ENCODE results near the gene TSPAN18. TPM values are rescaled to one million over a fixed set of nuclear protein-coding genes. Genes with fewer than 3 reads are reported as not detected.
A peak's percentile ranks its signal among the peaks of the same experiment; 100 is the strongest.

Gene TSPAN18
- total RNA-seq, 1 donor from 2014 or later, result 717 TPM

GRCh38 chr11:44725016-44725685, 1.6 kb upstream of the TSPAN18 start:
- Mint-ChIP-seq H3K4me3 (ENCODE audit: unreplicated experiment) (peak overlapping the region; percentile 90), H3K4me1 (ENCODE audit: unreplicated experiment) (peaks cover 59% of the 10 kb centered on the region), H3K9me3 (ENCODE audit: unreplicated experiment) (no peaks in the 10 kb centered on the region), H3K27ac (ENCODE audit: unreplicated experiment) (peak overlapping the region; percentile 93), H3K27me3 (ENCODE audit: unreplicated experiment) (peaks cover 21% of the 10 kb centered on the region), H3K36me3 (ENCODE audit: low read depth, unreplicated experiment) (peaks cover 15% of the 10 kb centered on the region)
- no peak for TF ChIP-seq CTCF (IDR thresholded peaks at IDR 0.05; ENCODE audit: unreplicated experiment)
- DNase-seq (ENCODE audit: low spot score), result peak; percentile 27

- H3K36me3 Mint-ChIP-seq (ENCODE audit: low read depth, unreplicated experiment), result peaks cover 17% of the 10 kb centered on the region
- peak overlapping the region; percentile 93 for H3K27ac Mint-ChIP-seq (ENCODE audit: unreplicated experiment)
- peak overlapping the region; percentile 90 for H3K4me3 Mint-ChIP-seq (ENCODE audit: unreplicated experiment)
- no peak for TF ChIP-seq CTCF (IDR thresholded peaks at IDR 0.05; ENCODE audit: unreplicated experiment)
- no peaks in the 10 kb centered on the region for H3K9me3 Mint-ChIP-seq (ENCODE audit: unreplicated experiment)
- DNase-seq (ENCODE audit: low spot score), result peak; percentile 32
- peaks cover 21% of the 10 kb centered on the region for H3K27me3 Mint-ChIP-seq (ENCODE audit: unreplicated experiment)
- H3K4me1 Mint-ChIP-seq (ENCODE audit: unreplicated experiment), result peaks cover 63% of the 10 kb centered on the region
Observed at GRCh38 chr11:44725757-44726282, 942 bp upstream of the TSPAN18 start.

- DNase-seq (ENCODE audit: low spot score), result no peak
- no peak overlapping the region for H3K4me3 Mint-ChIP-seq (ENCODE audit: unreplicated experiment)
- peaks cover 64% of the 10 kb centered on the region for H3K4me1 Mint-ChIP-seq (ENCODE audit: unreplicated experiment)
- H3K27ac Mint-ChIP-seq (ENCODE audit: unreplicated experiment), result no peak overlapping the region
- H3K9me3 Mint-ChIP-seq (ENCODE audit: unreplicated experiment), result no peaks in the 10 kb centered on the region
- peaks cover 18% of the 10 kb centered on the region for H3K27me3 Mint-ChIP-seq (ENCODE audit: unreplicated experiment)
- H3K36me3 Mint-ChIP-seq (ENCODE audit: low read depth, unreplicated experiment), result peaks cover 28% of the 10 kb centered on the region
- no peak for TF ChIP-seq CTCF (IDR thresholded peaks at IDR 0.05; ENCODE audit: unreplicated experiment)
Observed at GRCh38 chr11:44727114-44727372, 281 bp downstream of the TSPAN18 start.

GRCh38 chr11:44727373-44728287, 868 bp downstream of the TSPAN18 start:
- Mint-ChIP-seq H3K36me3 (ENCODE audit: low read depth, unreplicated experiment) (peaks cover 34% of the 10 kb centered on the region), H3K4me1 (ENCODE audit: unreplicated experiment) (peaks cover 70% of the 10 kb centered on the region), H3K27me3 (ENCODE audit: unreplicated experiment) (peaks cover 18% of the 10 kb centered on the region), H3K9me3 (ENCODE audit: unreplicated experiment) (no peaks in the 10 kb centered on the region), H3K4me3 (ENCODE audit: unreplicated experiment) (peak overlapping the region; percentile 95), H3K27ac (ENCODE audit: unreplicated experiment) (peak overlapping the region; percentile 90)
- peak; percentile 96 for TF ChIP-seq CTCF (IDR thresholded peaks at IDR 0.05; ENCODE audit: unreplicated experiment)
- DNase-seq (ENCODE audit: low spot score), result peak; percentile 92
